Measurements from ENCODE around the gene PRSS33.

PRSS33 gene

GRCh38 chr16:2752850-2753732 lies 34.3 kb downstream of the PRSS33 start:
- peaks cover 7% of the 10 kb centered on the region; the same call in 1 of the 2 replicates for H3F3A ChIP-seq (ENCODE audit: control insufficient read depth, insufficient read depth)
- peaks cover 42% of the 10 kb centered on the region for H4K20me1 ChIP-seq (ENCODE audit: control insufficient read depth, insufficient read depth, low read depth, low read length)
- peak overlapping the region; percentile 80 for H3K4me2 ChIP-seq (ENCODE audit: low read length)
- H3K27ac ChIP-seq (ENCODE audit: low read depth, low read length), result peak overlapping the region; percentile 93
- H3K36me3 ChIP-seq (ENCODE audit: control insufficient read depth, low read length), result peaks cover 75% of the 10 kb centered on the region
- no peaks in the 10 kb centered on the region for H3K9me3 ChIP-seq (ENCODE audit: control insufficient read depth, insufficient read depth, low read length)
- peaks cover 38% of the 10 kb centered on the region for H3K4me1 ChIP-seq (ENCODE audit: control insufficient read depth, low read length)
- H3K4me3 ChIP-seq (ENCODE audit: low read length), result peak overlapping the region; percentile 98
- H3K27me3 ChIP-seq (ENCODE audit: control insufficient read depth, low read length), result no peaks in the 10 kb centered on the region
- H3K9me2 ChIP-seq (replicated peaks; ENCODE audit: control insufficient read depth, low read length), result no peaks in the 10 kb centered on the region
- peaks cover 83% of the 10 kb centered on the region for H3K79me2 ChIP-seq (ENCODE audit: control insufficient read depth, low read length)
- TF ChIP-seq CTCF (IDR thresholded peaks at IDR 0.05; ENCODE audit: low read depth, low read length, poor library complexity, severe bottlenecking) (no peak), EZH2phosphoT487 (IDR thresholded peaks at IDR 0.05; ENCODE audit: borderline replicate concordance, low read length) (no peak)

- Histone ChIP-seq H4K20me1 (ENCODE audit: control insufficient read depth, insufficient read depth, low read depth, low read length) (peaks cover 36% of the 10 kb centered on the region), H3K27ac (ENCODE audit: low read depth, low read length) (peak within 1 kb of the TSS; percentile 93), H3K4me1 (ENCODE audit: control insufficient read depth, low read length) (peaks cover 38% of the 10 kb centered on the region), H3F3A (ENCODE audit: control insufficient read depth, insufficient read depth) (peaks cover 7% of the 10 kb centered on the region; the same call in 1 of the 2 replicates), H3K9me2 (replicated peaks; ENCODE audit: control insufficient read depth, low read length) (no peaks in the 10 kb centered on the region), H3K9me3 (ENCODE audit: control insufficient read depth, insufficient read depth, low read length) (no peaks in the 10 kb centered on the region), H3K4me2 (ENCODE audit: low read length) (peak within 1 kb of the TSS; percentile 80), H3K4me3 (ENCODE audit: low read length) (peak within 1 kb of the TSS; percentile 98), H3K27me3 (ENCODE audit: control insufficient read depth, low read length) (no peaks in the 10 kb centered on the region), H3K79me2 (ENCODE audit: control insufficient read depth, low read length) (peaks cover 75% of the 10 kb centered on the region), H3K36me3 (ENCODE audit: control insufficient read depth, low read length) (peaks cover 66% of the 10 kb centered on the region)
- no peak for TF ChIP-seq CTCF (IDR thresholded peaks at IDR 0.05; ENCODE audit: low read depth, low read length, poor library complexity, severe bottlenecking)
- no peak for TF ChIP-seq EZH2phosphoT487 (IDR thresholded peaks at IDR 0.05; ENCODE audit: borderline replicate concordance, low read length)
Measured at GRCh38 chr16:2752035-2752849, 35.1 kb downstream of the PRSS33 start, which contains the start of gene SRRM2. Gene SRRM2, plus strand, starts transcription at chr16:2752638. Its CDS starts 3,727 bp downstream, at chr16:2756365.

GRCh38 chr16:2751577-2752034 lies 35.8 kb downstream of the PRSS33 start:
- Histone ChIP-seq H3K4me3 (ENCODE audit: low read length) (peak overlapping the region; percentile 98), H3K4me1 (ENCODE audit: control insufficient read depth, low read length) (peaks cover 41% of the 10 kb centered on the region), H4K20me1 (ENCODE audit: control insufficient read depth, insufficient read depth, low read depth, low read length) (peaks cover 33% of the 10 kb centered on the region), H3K36me3 (ENCODE audit: control insufficient read depth, low read length) (peaks cover 60% of the 10 kb centered on the region), H3K9me2 (replicated peaks; ENCODE audit: control insufficient read depth, low read length) (no peaks in the 10 kb centered on the region), H3K79me2 (ENCODE audit: control insufficient read depth, low read length) (peaks cover 69% of the 10 kb centered on the region), H3K27ac (ENCODE audit: low read depth, low read length) (peak overlapping the region; percentile 93), H3K4me2 (ENCODE audit: low read length) (peak overlapping the region; percentile 80), H3F3A (ENCODE audit: control insufficient read depth, insufficient read depth) (peaks cover 7% of the 10 kb centered on the region; the same call in 1 of the 2 replicates), H3K27me3 (ENCODE audit: control insufficient read depth, low read length) (no peaks in the 10 kb centered on the region), H3K9me3 (ENCODE audit: control insufficient read depth, insufficient read depth, low read length) (no peaks in the 10 kb centered on the region)
- TF ChIP-seq CTCF (IDR thresholded peaks at IDR 0.05; ENCODE audit: low read depth, low read length, poor library complexity, severe bottlenecking), result no peak
- TF ChIP-seq EZH2phosphoT487 (IDR thresholded peaks at IDR 0.05; ENCODE audit: borderline replicate concordance, low read length), result no peak

Data from DOHH2 (cell line).